SH-SY5Y (cell line): ENCODE measurements around the gene NRTN.

Experiments used
- GATA2 ChIP-seq: IDR thresholded peaks from 2 replicates; pipeline ENCODE4 v1.6.1; 2011; ENCODE audit warnings: mild to moderate bottlenecking, low read depth, low read length
- GATA3 ChIP-seq: IDR thresholded peaks from 2 replicates; pipeline ENCODE4 v1.6.1; 2011; ENCODE audit warnings: low read depth, mild to moderate bottlenecking, low read length, moderate library complexity

Gene NRTN

DNA sequence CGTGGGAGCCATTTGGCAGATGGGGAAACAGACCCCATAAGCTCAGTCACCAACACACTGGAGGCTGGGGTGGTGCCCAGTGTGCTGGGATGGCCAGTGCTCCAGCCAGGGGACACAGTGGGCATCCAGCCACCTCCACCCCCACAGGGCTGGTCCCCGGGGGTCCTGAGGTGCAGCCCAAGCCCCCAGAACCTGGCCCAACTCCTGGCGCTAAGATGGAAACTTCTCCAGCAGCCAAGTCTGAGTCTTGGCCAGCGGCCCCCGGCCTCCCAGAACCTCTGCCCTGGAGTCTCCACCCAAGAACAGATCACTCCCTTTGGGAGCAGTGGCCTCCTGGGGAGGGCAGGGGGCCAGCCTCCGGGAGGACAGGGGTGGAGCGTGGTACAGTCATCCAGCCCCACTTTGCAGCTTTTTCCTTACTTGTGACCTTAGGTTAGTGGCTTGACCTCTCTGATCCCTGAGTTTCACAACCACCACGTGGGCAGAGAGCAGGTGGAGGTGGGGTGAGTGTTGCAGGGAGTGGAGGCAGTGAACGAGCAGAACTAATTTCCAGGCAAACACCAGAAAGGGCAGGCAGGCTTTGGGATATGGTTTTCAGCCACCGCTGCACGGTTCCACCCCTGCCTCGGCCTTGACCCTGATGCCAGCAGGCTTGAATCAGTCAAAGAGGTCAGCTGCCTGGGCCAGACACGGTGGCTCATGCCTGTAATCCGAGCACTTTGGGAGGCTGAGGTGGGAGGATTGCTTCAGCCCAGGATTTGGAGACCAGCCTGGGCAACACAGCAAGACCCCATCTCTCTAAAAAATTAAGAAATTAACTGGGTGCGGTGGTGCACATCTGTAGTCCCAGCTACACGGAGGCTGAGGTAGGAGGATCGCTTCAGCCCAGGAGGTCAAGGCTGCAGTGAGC is 4.3 kb upstream of the NRTN start:
- TF ChIP-seq GATA2: no peak
- no peak for TF ChIP-seq GATA3

DNA sequence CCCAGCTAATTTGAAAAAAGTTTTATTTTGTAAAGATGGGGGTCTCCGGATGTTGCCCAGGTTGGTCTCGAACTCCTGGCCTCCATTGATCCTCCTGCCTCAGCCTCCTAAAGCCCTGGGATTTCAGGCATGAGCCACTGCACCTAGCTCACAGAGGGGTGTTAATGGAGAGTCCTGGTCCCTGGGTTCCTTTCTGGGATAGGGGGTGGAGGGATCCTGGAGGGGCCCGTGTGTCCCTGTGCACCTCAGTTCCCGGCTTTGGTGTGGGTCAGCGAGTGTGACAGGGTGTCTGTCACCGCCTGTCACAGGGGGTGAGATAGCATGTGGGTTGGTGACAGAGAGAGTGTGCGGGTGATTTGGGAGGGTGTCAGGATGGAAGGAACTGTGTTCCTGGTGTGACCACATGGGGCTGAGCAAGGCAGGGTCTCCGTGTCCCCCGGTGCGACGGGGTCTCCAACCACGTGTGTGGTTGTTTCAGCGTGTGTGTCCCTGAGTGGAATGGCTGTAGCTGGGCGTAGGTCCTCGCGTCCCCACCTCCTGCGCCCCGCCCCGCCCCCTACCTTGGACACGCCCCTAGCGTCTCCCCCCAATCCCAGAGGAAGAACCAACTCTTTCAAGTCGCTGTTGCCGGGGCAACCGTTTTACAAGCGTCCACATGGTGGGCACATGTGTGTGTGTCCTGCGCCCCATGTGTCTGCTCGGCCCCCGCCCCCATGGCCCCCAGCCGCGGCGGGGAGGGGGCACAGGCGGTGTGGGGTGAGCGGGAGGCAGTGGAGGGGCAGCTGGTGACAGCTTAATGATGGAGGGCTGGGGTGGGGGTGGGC is 2.9 kb upstream of the NRTN start:
- TF ChIP-seq GATA3: no peak
- no peak for TF ChIP-seq GATA2

DNA sequence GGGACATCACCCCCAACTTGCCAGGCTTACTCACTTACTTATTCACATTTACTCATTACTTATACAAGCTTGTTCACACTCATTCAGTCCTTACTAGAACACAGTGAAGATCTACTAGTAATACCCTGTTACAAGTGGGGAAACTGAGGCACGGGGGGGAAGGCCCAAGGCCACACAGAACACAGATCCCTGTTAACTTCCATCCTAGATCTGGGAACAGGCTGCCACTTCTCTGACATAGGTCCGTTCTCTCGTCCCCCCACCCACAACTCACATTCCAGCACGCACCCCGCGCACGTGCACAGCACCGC is 1.5 kb upstream of the NRTN start:
- TF ChIP-seq GATA2 (no peak), GATA3 (no peak)

DNA sequence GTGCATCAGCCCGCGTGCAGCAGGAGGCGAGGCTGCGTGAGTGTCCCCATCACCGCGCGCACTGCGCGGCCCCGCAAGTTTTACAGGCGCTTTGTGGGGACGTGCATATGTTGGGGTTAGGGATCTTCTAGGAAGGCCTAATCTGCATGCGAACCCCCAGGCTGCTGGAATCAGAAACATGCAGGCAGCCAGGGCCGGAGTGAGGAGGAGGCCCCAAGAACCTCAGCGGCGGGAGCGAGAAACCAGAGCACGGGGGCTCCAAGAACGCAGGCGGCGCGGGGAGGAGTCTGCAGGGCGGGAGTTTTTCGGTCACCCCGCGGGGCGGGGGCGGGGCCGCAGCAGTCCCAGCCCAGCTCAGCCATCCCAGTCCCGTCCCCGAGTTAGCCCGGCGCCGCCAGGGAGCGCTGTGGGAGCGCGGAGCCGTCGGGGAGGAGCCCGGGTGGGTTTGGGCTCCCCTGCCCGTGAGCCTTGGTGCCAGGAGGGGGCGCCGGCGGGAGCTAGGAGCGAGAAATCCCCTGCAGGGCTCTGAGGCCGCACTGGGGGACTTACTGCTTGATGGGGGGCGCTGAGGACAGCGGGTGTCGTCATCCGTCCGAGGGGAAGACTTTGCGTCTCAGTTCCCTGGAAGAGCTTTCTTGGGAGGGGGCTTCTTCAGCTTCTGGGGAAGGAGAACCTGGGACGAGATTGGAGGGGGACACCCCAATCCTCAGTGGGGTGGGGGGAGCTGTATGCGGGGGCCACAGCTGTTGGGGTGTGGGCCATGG is 933 bp upstream of the NRTN start:
- TF ChIP-seq GATA2 (no peak), GATA3 (no peak)

DNA sequence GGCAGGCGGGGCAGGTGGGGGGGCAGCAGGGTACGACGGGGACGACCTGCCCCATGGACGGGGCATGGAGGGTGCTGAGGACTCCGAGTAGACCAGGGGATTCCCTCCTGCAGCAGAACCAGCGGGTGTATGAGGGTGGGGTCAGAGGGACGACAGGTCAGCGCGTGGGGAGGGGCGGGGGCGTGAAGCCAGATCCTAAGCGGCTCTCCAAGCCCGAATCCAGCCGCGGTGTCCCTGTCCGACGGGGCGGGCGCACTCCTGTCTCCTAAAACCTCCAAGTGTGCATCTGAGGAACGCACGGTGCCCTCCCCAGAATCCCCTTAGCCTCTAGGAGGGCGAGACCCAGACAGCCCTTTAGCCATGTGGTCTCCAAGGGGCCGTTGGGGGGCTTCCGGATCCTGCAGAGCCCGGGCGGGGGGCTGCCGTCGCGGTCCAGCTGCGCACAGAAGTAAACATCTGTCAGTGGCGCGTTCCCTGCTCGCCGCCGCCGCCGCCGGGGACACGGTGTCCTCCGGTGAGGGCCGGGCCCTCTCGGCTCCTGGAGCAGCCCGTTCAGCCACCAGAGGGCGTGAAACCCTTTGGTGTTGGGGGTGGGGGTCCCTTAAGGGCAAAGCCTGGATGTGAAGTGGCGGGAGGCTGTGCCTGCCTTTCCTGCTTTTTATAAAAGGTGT is 730 bp downstream of the NRTN start:
- TF ChIP-seq GATA2 (no peak), GATA3 (no peak)

DNA sequence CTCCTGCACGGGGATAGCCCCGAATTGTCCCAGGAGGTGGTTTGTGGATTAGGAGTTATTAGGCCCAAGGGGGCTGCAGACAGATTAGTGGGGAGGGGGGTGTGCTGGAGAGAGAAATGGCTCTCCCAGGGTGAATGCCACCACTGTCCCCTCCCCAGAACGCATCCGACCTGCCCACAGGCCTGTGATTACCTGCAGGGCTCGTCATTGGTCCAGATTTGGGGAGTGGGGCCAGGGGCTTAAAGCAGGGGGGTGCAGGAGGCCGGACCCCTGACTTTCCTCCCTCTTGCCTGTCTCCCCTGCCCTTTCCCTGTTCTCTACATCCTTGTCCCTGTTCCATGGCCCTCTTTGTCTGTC is 1.2 kb downstream of the NRTN start:
- TF ChIP-seq GATA2: no peak
- TF ChIP-seq GATA3: no peak

DNA sequence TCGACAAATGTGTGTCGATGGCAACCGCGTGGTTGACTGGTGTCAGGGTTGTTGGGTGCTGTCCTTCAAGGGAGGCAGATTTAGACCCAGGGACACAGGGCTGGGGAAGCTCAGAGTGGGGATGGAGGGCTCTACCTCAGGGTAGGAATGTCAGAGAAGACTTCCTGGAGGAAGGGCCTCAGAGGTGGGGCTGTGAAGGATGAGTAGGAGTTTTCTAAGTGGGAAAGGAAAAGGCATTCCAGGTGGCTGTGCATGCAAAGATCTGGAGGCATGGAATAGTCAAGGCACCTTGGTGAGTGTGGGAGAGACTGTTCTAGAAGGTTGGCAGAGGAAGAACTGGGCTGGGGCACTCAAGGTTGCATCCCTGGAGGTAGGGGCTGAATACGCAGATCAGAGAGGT is 2.0 kb downstream of the NRTN start:
- TF ChIP-seq GATA3 (no peak), GATA2 (no peak)

DNA sequence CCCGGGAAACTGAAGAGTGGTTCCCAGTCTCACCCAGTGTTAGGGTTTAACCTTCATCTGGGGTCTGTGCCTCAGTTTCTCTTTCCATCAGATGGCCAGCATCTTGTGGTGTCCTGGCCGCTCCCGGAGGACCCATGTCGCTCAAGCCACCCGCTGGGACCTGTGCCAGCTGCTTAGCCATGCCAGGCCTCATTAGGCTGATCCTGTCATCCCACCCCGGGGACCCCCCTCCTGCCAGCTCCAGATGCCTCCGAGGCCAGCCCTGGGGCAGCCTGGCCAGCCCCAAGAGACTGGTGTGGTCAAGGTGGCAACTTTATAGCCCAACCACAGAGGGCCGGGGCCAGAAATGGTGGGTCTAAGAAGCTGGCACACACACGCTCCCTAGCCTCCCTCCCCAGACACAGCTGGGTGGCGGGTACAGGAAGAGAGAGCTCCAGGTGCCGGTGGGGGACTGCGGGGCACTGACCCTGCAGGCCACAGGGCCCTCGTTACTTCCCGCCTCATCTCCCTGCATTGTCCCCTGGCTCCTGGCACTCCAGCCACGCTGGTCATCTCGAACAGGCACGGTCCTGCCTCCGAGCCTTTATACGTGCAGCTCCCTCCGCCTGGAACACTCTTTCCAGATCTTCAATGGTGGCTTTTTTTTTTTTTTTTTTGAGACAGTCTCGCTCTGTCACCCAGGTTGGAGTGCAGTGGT is 3.4 kb downstream of the NRTN start:
- TF ChIP-seq GATA2: no peak
- TF ChIP-seq GATA3: no peak

DNA sequence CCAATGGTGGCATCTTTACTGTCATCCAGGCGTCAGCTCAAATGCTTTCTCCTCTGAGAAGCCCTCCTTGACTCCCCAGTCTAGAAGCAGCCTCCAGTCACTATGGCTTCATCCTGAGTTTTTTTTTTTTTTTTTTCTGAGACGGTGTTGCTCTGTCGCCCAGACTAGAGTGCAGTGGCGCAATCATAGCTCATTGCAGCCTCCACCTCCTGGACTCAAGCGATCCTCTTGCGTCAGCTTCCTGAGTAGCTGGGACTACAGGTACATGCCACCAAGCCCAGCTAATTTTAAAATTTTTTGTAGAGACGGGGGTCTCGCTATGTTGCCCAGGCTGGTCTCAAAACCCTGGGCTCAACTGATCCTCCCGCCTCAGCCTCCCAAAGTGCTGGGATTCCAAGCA is 4.2 kb downstream of the NRTN start:
- TF ChIP-seq GATA2 (no peak), GATA3 (no peak)

DNA sequence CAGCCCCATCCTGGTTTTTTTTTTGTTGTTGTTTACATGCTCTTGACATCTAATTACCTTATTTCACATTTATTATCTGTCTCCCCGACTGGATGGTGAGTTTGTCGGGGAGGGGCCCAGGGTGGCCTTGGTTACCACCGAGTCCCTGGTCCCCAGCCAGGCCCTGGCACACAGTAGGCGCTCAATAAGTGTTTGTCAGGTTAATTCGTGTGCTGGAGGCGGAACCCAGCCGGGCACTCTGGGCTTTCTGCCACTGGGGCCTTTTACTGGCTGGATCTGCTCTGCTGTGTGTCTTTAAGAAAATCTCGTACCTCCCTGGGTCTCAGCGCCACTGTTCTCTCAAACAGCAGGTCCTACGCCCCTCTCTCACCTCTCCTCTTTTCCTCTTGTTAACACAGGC is 4.6 kb downstream of the NRTN start:
- TF ChIP-seq GATA2: no peak
- no peak for TF ChIP-seq GATA3

DNA sequence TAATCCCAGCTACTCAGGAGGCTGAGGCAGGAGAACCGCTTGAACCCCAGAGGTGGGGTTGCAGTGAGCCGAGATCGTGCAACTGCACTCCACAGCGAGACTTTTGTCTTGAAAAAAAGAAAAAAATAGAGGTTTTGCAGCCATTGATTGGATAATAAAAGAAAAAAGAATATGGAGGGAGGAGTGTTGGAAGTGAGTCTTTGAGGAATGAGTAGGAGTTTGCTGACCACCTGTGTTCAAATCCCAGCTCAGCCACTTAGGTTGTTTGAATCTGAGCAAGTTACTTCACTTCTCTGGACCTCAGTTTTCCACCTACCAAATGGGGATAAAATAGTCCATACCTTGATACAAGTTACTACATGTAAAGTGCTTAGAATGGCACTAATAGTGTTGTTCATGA is 6.2 kb downstream of the NRTN start:
- TF ChIP-seq GATA2: no peak
- no peak for TF ChIP-seq GATA3

DNA sequence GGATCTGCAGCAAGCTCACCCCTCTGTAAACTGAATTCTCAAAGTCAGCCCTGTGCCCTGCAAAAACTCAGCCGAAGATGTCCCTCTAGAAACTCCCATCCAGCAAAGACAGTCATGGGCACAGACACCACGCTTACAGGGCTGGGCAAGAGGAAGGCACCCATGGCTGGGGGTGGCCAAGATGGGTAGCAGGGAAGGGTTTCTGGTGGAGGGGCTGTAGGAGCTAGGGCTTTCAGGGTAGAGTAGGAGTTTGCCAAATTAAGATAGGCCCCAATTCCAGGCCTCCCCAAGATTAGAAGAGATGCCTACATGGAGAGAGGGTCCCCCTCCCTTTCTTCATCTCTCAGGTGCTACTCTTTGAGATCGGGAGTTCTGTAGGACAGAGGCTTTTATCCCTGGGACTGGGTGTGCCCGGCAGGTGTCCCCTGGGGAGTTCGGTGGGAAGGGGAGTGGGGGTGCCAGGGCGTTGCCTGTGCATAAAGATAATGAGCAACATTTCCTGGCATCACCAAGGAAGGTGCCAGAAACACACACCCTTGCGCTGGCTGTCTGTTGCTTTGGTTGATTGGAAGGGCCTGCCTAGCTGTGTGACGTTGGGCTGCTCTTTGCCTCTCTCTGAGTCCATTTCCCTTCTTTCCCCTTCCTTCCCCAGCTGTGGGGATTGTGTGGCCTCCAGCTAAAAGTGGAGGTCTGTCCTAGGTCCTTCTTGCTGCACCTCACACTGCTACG is 9.4 kb downstream of the NRTN start:
- no peak for TF ChIP-seq GATA2
- no peak for TF ChIP-seq GATA3

DNA sequence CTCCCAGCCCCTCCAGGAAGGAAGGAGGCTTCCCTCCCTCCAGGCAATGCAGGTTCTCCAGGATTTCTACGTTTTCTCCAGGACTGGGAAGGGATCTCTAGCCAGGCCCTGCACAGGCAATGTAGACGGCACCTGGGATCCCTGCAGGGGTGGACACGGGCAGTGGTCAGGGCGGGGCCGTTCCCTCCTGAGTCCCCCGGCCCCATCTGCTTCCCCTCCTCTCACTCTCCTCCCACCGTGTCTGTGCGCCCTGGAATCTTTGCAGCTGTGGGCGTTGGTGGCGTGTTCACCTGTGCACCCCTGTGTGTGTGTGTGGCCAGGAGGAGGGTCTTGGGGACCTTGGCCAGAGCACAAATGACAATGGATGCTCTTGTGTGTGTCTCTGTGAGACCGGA is 10.0 kb downstream of the NRTN start:
- no peak for TF ChIP-seq GATA3
- no peak for TF ChIP-seq GATA2
